Thoracic aorta (tissue), 2 donors: ENCODE data around the gene GMPPA. TPM values are rescaled to one million over a fixed set of nuclear protein-coding genes. Genes with fewer than 3 reads are reported as not detected.

Experiments used
- ATAC-seq: fragments of 150-250 bp; one replicate; pipeline ENCODE4 v1.8.0; 2017; ENCODE audit warnings: low read depth; ENCODE audit not compliant: insufficient number of reproducible peaks, low FRiP score
- DNase-seq: peaks from one replicate; pipeline ENCODE4 v3.0.0-alpha.2; 2020; ENCODE audit warnings: low spot score
- H3K27ac ChIP-seq, 2 donors: fragments of 200-600 bp; sonication (generic); 1 replicate in 1 of 2; 2 replicates in 1 of 2; pipeline ENCODE4 v1.5.1; 2016; ENCODE audit warnings: mild to moderate bottlenecking in 2 of 2, moderate library complexity in 2 of 2
- H3K27me3 ChIP-seq: fragments of 200-600 bp; sonication (generic); replicated peaks from 2 replicates; pipeline ENCODE4 v1.6.0; 2016; ENCODE audit warnings: mild to moderate bottlenecking; ENCODE audit not compliant: insufficient read depth
- H3K36me3 ChIP-seq: fragments of 200-600 bp; sonication (generic); one replicate; pipeline ENCODE4 v1.5.1; 2016
- H3K4me1 ChIP-seq, 2 donors: fragments of 200-600 bp; sonication (generic); 1 replicate in 1 of 2; 2 replicates in 1 of 2; pipeline versions ENCODE4 v1.5.1 to v1.6.0; 2016; ENCODE audit warnings: low read depth in 2 of 2, mild to moderate bottlenecking in 1 of 2; ENCODE audit not compliant: control insufficient read depth in 1 of 2
- H3K4me3 ChIP-seq: fragments of 200-600 bp; sonication (generic); 2 replicates; pipeline ENCODE4 v1.5.1; 2016; ENCODE audit warnings: mild to moderate bottlenecking
- H3K9me3 ChIP-seq: fragments of 200-600 bp; sonication (generic); 2 replicates; pipeline ENCODE4 v1.5.1; 2016
- total RNA-seq, 2 donors: library from RNA; depleted of rRNA; stranded (reverse); fragments of >200 nt; gene quantifications; one replicate each; pipeline versions ENCODE4 v1.1.0 to v1.2.3, GENCODE V29; 2016
- TF ChIP-seq, protein P1 (sequence below): fragments of 200-600 bp; sonication (generic); IDR thresholded peaks from one replicate; pipeline ENCODE4 v1.5.1; 2019; ENCODE audit warnings: antibody characterized with exemption

GMPPA gene
- total RNA-seq, 2 donors from 2014 or later = 30.5 to 56.5 TPM

DNA sequence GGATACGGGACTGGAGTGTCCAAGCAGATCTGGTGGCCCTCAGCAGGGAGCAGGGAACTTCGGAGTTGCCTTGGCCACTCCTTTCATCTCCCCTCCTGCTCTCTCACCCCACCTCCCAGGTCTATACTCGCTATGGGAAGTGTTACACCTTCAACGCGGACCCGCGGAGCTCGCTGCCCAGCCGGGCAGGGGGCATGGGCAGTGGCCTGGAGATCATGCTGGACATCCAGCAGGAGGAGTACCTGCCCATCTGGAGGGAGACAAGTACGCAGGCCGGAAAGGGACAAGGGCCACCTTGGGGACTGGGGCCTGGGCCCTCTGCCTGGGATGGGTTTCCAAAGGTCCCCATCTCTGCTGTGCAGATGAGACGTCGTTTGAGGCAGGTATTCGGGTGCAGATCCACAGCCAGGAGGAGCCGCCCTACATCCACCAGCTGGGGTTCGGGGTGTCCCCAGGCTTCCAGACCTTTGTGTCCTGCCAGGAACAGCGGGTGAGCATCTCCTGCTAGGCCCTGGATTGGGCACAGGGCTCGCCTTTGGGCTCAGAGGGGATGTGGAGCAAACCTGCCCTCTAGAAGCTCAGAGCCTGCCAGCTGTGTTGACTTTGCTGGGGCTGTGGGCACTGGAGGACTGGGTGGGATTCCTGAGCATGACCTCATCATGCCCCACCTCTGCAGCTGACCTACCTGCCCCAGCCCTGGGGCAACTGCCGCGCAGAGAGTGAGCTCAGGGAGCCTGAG lies 33.1 kb downstream of the GMPPA start:
- no peak for DNase-seq
- Histone ChIP-seq H3K27me3 (no peaks in the 10 kb centered on the region), H3K9me3 (no peaks in the 10 kb centered on the region), H3K4me3 (no peak overlapping the region), H3K36me3 (no peaks in the 10 kb centered on the region), H3K27ac (no peak overlapping the region), H3K4me1 (peaks cover 0 to 9% of the 10 kb centered on the region in 2 donors)
- TF ChIP-seq, protein P1, sequence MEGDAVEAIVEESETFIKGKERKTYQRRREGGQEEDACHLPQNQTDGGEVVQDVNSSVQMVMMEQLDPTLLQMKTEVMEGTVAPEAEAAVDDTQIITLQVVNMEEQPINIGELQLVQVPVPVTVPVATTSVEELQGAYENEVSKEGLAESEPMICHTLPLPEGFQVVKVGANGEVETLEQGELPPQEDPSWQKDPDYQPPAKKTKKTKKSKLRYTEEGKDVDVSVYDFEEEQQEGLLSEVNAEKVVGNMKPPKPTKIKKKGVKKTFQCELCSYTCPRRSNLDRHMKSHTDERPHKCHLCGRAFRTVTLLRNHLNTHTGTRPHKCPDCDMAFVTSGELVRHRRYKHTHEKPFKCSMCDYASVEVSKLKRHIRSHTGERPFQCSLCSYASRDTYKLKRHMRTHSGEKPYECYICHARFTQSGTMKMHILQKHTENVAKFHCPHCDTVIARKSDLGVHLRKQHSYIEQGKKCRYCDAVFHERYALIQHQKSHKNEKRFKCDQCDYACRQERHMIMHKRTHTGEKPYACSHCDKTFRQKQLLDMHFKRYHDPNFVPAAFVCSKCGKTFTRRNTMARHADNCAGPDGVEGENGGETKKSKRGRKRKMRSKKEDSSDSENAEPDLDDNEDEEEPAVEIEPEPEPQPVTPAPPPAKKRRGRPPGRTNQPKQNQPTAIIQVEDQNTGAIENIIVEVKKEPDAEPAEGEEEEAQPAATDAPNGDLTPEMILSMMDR = no peak
- ATAC-seq = no peak

DNA sequence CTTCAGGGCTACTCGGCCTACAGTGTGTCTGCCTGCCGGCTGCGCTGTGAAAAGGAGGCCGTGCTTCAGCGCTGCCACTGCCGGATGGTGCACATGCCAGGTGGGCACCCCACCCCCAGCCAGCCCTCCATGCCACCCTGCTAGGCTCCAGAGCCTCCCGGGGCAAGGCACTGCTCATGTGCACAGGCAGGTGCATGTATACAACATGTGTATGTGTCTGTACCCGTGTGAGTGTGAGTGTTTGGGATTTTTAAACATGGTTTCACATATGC lies 33.6 kb downstream of the GMPPA start:
- Histone ChIP-seq H3K27ac (no peak overlapping the region), H3K4me1 (peaks cover 0 to 9% of the 10 kb centered on the region in 2 donors), H3K9me3 (no peaks in the 10 kb centered on the region), H3K27me3 (no peaks in the 10 kb centered on the region), H3K4me3 (no peak overlapping the region), H3K36me3 (no peaks in the 10 kb centered on the region)
- no peak for ATAC-seq
- TF ChIP-seq, protein P1 = no peak
- no peak for DNase-seq

DNA sequence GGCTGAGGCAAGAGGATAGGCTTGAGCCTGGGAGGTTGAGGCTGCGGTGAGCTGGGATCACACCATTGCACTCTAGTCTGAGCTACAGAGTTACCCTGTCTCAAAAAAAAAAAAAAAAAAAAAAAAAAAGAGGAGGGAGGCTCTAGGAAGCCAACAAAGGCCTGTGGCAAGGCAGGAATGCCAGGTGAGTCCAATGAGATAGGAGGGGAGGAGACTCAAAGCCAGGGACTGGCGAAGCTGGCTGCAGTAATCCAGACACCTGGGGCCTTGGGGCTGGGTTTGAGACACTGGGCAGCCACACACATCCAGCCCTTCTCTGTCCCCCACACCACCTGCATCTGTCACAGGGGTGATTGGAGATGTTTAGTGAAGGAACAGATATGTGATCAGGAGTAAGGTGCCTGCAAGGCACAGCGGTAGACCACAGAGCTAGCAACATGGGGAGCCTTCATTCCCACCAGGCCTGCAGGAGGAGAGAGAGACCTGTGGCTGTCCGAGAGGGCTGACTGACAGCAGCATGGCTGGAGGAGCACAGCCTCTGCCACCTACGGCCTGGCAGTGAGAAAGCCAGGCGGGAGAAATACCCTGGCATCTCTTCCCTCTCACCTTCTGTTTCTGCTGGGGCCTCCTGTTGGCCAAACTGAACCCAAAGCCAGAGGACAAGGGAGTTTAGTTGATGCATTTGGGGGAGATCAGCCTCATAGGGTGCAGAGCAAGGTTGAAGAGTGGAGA lies 35.4 kb downstream of the GMPPA start:
- Histone ChIP-seq H3K4me1 (peaks cover 0 to 9% of the 10 kb centered on the region in 2 donors), H3K27me3 (no peaks in the 10 kb centered on the region), H3K36me3 (peaks cover 4% of the 10 kb centered on the region), H3K4me3 (no peak overlapping the region), H3K9me3 (no peaks in the 10 kb centered on the region), H3K27ac (no peak overlapping the region)
- no peak for ATAC-seq
- DNase-seq = no peak
- TF ChIP-seq, protein P1 = no peak

DNA sequence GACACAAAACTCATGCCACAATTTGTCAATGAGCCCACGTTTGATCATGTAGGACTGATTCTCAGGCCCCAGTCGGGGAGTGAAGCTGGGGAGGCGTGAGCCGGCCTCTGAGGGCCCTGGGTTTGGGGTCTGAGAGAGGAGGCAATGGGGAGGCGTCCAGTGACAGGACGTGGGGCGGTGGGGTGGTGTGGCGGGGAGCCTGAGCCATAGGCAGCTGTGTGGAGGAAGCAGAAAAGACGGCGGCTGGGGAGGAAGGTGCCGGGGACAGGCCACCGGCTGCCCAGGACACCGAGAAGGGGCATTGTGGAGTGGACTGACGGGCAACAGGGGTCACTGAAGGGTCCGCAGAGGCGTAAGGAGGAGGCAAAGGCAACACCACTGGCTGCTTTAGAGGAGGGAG lies 37.7 kb downstream of the GMPPA start:
- ATAC-seq = no peak
- TF ChIP-seq, protein P1 = no peak
- H3K27ac ChIP-seq = no peak overlapping the region

DNA sequence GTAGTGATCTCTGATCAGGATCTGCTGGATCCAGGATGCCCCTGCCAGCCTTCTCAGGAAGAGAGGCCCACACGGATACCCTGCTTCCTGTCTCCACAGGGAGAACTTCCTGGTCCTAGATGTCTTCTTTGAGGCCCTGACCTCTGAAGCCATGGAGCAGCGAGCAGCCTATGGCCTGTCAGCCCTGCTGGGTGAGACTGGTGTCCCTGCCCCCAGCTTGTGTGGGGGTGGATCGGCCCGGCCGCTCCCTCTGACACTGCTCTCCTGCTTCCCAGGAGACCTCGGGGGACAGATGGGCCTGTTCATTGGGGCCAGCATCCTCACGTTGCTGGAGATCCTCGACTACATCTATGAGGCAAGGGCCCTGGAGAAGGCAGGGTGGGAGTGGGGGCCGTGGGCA lies 38.3 kb downstream of the GMPPA start:
- H3K4me3 ChIP-seq = no peak overlapping the region
- H3K27me3 ChIP-seq = no peaks in the 10 kb centered on the region
- H3K4me1 ChIP-seq = peaks cover 5 to 6% of the 10 kb centered on the region in 2 donors
- no peak overlapping the region for H3K27ac ChIP-seq
- TF ChIP-seq, protein P1 = no peak
- DNase-seq (no peak), ATAC-seq (no peak)
- H3K9me3 ChIP-seq = no peaks in the 10 kb centered on the region
- peaks cover 26% of the 10 kb centered on the region for H3K36me3 ChIP-seq

More for the DNA sequence above, 37.7 kb downstream of the GMPPA start:
- Histone ChIP-seq H3K4me1 (peaks cover 0 to under 1% of the 10 kb centered on the region in 2 donors), H3K4me3 (no peak overlapping the region), H3K9me3 (no peaks in the 10 kb centered on the region), H3K27me3 (no peaks in the 10 kb centered on the region), H3K36me3 (peaks cover 25% of the 10 kb centered on the region)
- no peak for DNase-seq
